ENCODE results near the gene LCE1E. TPM values are rescaled to one million over a fixed set of nuclear protein-coding genes. Genes with fewer than 3 reads are reported as not detected.

LCE1E gene
- total RNA-seq, 1 donor from 2014 or later, result not detected

- intact Hi-C loops (cut with micrococcal nuclease), result no loop called here
- H3K36me3 Mint-ChIP-seq (ENCODE audit: low read depth), result no peaks in the 10 kb centered on the region
- H3K4me3 Mint-ChIP-seq, result no peak overlapping the region
Measured at GRCh38 chr1:152761609-152762213, 24.3 kb upstream of the LCE1E start.

GRCh38 chr1:152768847-152769533 is 17.1 kb upstream of the LCE1E start:
- Mint-ChIP-seq H3K4me1 (no peaks in the 10 kb centered on the region), H3K27ac (no peak overlapping the region), H3K27me3 (peaks cover 7% of the 10 kb centered on the region), H3K36me3 (ENCODE audit: low read depth) (no peaks in the 10 kb centered on the region), H3K4me3 (no peak overlapping the region), H3K9me3 (peaks cover 5% of the 10 kb centered on the region)
- intact Hi-C loops (cut with micrococcal nuclease), result no loop called here
- no peak for DNase-seq
- ATAC-seq (ENCODE audit: low read depth), result no peak
- ChIA-PET CTCF (no interaction called here), POLR2A (no interaction called here)
- no peak for TF ChIP-seq CTCF (IDR thresholded peaks at IDR 0.05)

More at GRCh38 chr1:152761609-152762213, 24.3 kb upstream of the LCE1E start:
- DNase-seq, result no peak
- TF ChIP-seq CTCF (IDR thresholded peaks at IDR 0.05), result no peak
- H3K9me3 Mint-ChIP-seq, result no peaks in the 10 kb centered on the region
- no peak overlapping the region for H3K27ac Mint-ChIP-seq
- ChIA-PET POLR2A (no interaction called here), CTCF (no interaction called here)
- H3K27me3 Mint-ChIP-seq, result peaks cover 3% of the 10 kb centered on the region
- ATAC-seq (ENCODE audit: low read depth), result no peak
- H3K4me1 Mint-ChIP-seq, result no peaks in the 10 kb centered on the region

- ChIA-PET CTCF (no interaction called here), POLR2A (no interaction called here)
- intact Hi-C loops (cut with micrococcal nuclease), result no loop called here
- TF ChIP-seq CTCF (IDR thresholded peaks at IDR 0.05), result no peak
- H3K9me3 Mint-ChIP-seq, result peaks cover 5% of the 10 kb centered on the region
- no peak for DNase-seq
- no peaks in the 10 kb centered on the region for H3K36me3 Mint-ChIP-seq (ENCODE audit: low read depth)
- ATAC-seq (ENCODE audit: low read depth), result no peak
- no peak overlapping the region for H3K27ac Mint-ChIP-seq
- peaks cover 12% of the 10 kb centered on the region for H3K27me3 Mint-ChIP-seq
- no peak overlapping the region for H3K4me3 Mint-ChIP-seq
- no peaks in the 10 kb centered on the region for H3K4me1 Mint-ChIP-seq
Measured at GRCh38 chr1:152770411-152770810, 15.6 kb upstream of the LCE1E start.

GRCh38 chr1:152774875-152775274 is 11.2 kb upstream of the LCE1E start, which contains the start of gene LCE1F:
TSS of gene LCE1F (plus strand) at chr1:152775140. CDS start at chr1:152776372, 1,232 bp downstream.
- ChIA-PET CTCF (no interaction called here), POLR2A (no interaction called here)
- intact Hi-C loops (cut with micrococcal nuclease), result no loop called here
- ATAC-seq (ENCODE audit: low read depth) (no peak), DNase-seq (no peak)
- Mint-ChIP-seq H3K36me3 (ENCODE audit: low read depth) (no peaks in the 10 kb centered on the region), H3K4me1 (no peaks in the 10 kb centered on the region), H3K27ac (no peak within 1 kb of the TSS), H3K9me3 (peaks cover 5% of the 10 kb centered on the region), H3K27me3 (peaks cover 24% of the 10 kb centered on the region), H3K4me3 (no peak within 1 kb of the TSS)
- no peak for TF ChIP-seq CTCF (IDR thresholded peaks at IDR 0.05)

GRCh38 chr1:152776361-152776760 is 9.7 kb upstream of the LCE1E start:
- H3K9me3 Mint-ChIP-seq, result peaks cover 5% of the 10 kb centered on the region
- peaks cover 27% of the 10 kb centered on the region for H3K27me3 Mint-ChIP-seq
- ChIA-PET CTCF (no interaction called here), POLR2A (no interaction called here)
- no peaks in the 10 kb centered on the region for H3K4me1 Mint-ChIP-seq
- intact Hi-C loops (cut with micrococcal nuclease), result no loop called here
- TF ChIP-seq CTCF (IDR thresholded peaks at IDR 0.05), result no peak
- ATAC-seq (ENCODE audit: low read depth) (no peak), DNase-seq (no peak)
- H3K4me3 Mint-ChIP-seq, result no peak overlapping the region
- no peaks in the 10 kb centered on the region for H3K36me3 Mint-ChIP-seq (ENCODE audit: low read depth)
- no peak overlapping the region for H3K27ac Mint-ChIP-seq
